Naive thymus-derived CD4-positive, alpha-beta T cell (primary cell): ENCODE results near the gene THNSL1. TPM values are rescaled to one million over a fixed set of nuclear protein-coding genes. Genes with fewer than 3 reads are reported as not detected.

Source experiments
- ATAC-seq: fragments of 150-1000 bp; cut with Tn5 transposase; 2 replicates; pipeline ENCODE4 v1.10.0; 2021; ENCODE audit warnings: mild to moderate bottlenecking, moderate library complexity
- CTCF ChIA-PET: fragments of 350-600 bp; sonication (Branson Sonifier 250); formaldehyde crosslinking; loops from one replicate; lab custom pipeline; 2021; ENCODE audit warnings: antibody characterized with exemption; lab: Charles Lee
- POLR2A ChIA-PET: fragments of 350-600 bp; sonication (Branson Sonifier 250); formaldehyde crosslinking; loops from one replicate; lab custom pipeline; 2021; ENCODE audit warnings: antibody characterized with exemption, inconsistent platforms; lab: Charles Lee
- DNase-seq, 9 donors: peaks; one replicate each; pipeline versions ENCODE4 v3.0.0 to v3.0.0-alpha.2; 2020 to 2022; ENCODE audit warnings: mixed read lengths in 1 of 9
- H3K27ac ChIP-seq: one replicate; pipeline ENCODE4 v1.7.0; 2013; ENCODE audit warnings: mild to moderate bottlenecking, low read depth, low read length, moderate library complexity
- H3K27me3 ChIP-seq, 2 donors: one replicate each; pipeline ENCODE4 v1.7.0; 2013; ENCODE audit warnings: low read length in 2 of 2, mild to moderate bottlenecking in 2 of 2, moderate library complexity in 2 of 2; ENCODE audit not compliant: control insufficient read depth in 2 of 2, insufficient read depth in 2 of 2
- H3K36me3 ChIP-seq, 3 experiments: 1 replicate in 2 of 3; 2 replicates in 1 of 3; pipeline ENCODE4 v1.7.0; 2013; ENCODE audit warnings: low read length in 3 of 3, mild to moderate bottlenecking in 3 of 3, moderate library complexity in 1 of 3; ENCODE audit not compliant: insufficient read depth in 3 of 3, control insufficient read depth in 2 of 3
- H3K4me1 ChIP-seq, 2 donors: one replicate each; pipeline ENCODE4 v1.7.0; 2013; ENCODE audit warnings: low read length in 2 of 2, mild to moderate bottlenecking in 2 of 2, moderate library complexity in 1 of 2; ENCODE audit not compliant: control insufficient read depth in 2 of 2, insufficient read depth in 2 of 2
- H3K4me3 ChIP-seq: 2 replicates; pipeline ENCODE4 v1.7.0; 2013; ENCODE audit warnings: mild to moderate bottlenecking, low read length
- H3K9me3 ChIP-seq, 3 experiments: 1 replicate in 2 of 3; 2 replicates in 1 of 3; pipeline ENCODE4 v1.7.0; 2013; ENCODE audit warnings: low read length in 3 of 3; ENCODE audit not compliant: control insufficient read depth in 2 of 3
- H3K27ac Mint-ChIP-seq, 9 donors: one replicate each; pipeline ENCODE4 v1.8.0; 2020 to 2022; ENCODE audit warnings: mixed read lengths in 9 of 9, mild to moderate bottlenecking in 8 of 9, moderate library complexity in 5 of 9, inconsistent platforms in 2 of 9
- H3K27me3 Mint-ChIP-seq, 5 donors: one replicate each; pipeline ENCODE4 v1.8.0; 2021 to 2022; ENCODE audit warnings: mixed read lengths in 5 of 5, mild to moderate bottlenecking in 1 of 5
- H3K36me3 Mint-ChIP-seq, 5 donors: one replicate each; pipeline ENCODE4 v1.8.0; 2020 to 2022; ENCODE audit warnings: mixed read lengths in 5 of 5, mild to moderate bottlenecking in 3 of 5, inconsistent platforms in 1 of 5
- H3K4me1 Mint-ChIP-seq, 7 donors: one replicate each; pipeline ENCODE4 v1.8.0; 2020 to 2022; ENCODE audit warnings: mixed read lengths in 7 of 7, mild to moderate bottlenecking in 3 of 7, inconsistent platforms in 1 of 7
- H3K4me3 Mint-ChIP-seq, 10 donors: one replicate each; pipeline ENCODE4 v1.8.0; 2020 to 2022; ENCODE audit warnings: mild to moderate bottlenecking in 10 of 10, mixed read lengths in 10 of 10, moderate library complexity in 6 of 10, inconsistent platforms in 2 of 10
- H3K9me3 Mint-ChIP-seq, 11 donors: one replicate each; pipeline ENCODE4 v1.8.0; 2020 to 2022; ENCODE audit warnings: mixed read lengths in 11 of 11, mild to moderate bottlenecking in 4 of 11, inconsistent platforms in 1 of 11, moderate library complexity in 1 of 11
- intact Hi-C, 2 donors: fragments of 100-400 bp; cut with micrococcal nuclease; formaldehyde crosslinking; loops; one replicate each; pipeline ENCODE4 v1.15.1; 2023
- polyA plus RNA-seq, 2 donors: library from polyadenylated mRNA; unstranded; fragments of 300-500 nt; fragmentation: Illumina TruSeq; gene quantifications; one replicate each; pipeline ENCODE4 v1.2.3, GENCODE V29; 2021
- total RNA-seq, 6 experiments: library from RNA in 5 of 6; stranded (reverse) in 5 of 6; gene quantifications; 1 replicate in 5 of 6; 2 replicates in 1 of 6; pipeline ENCODE4 v1.2.3 and lab custom pipeline; 2021 to 2026

Gene THNSL1
- total and polyA plus RNA-seq, 7 experiments from 2014 or later: 1.4 to 13.4 (median 8.0) TPM

GRCh38 chr10:24983130-24983529, 33.3 kb upstream of the THNSL1 start:
- Histone ChIP-seq H3K27ac (no peak overlapping the region), H3K4me1 (peaks cover 0 to 7% of the 10 kb centered on the region in 2 donors), H3K27me3 (no peaks in the 10 kb centered on the region), H3K36me3 (no peaks in the 10 kb centered on the region), H3K4me3 (no peak overlapping the region), H3K9me3 (peaks cover 0 to 6% (median 0%) of the 10 kb centered on the region in 3 experiments)
- Mint-ChIP-seq H3K27ac (no peak overlapping the region), H3K9me3 (peaks cover 0 to 7% (median 0%) of the 10 kb centered on the region in 11 donors), H3K4me3 (no peak overlapping the region), H3K36me3 (no peaks in the 10 kb centered on the region), H3K4me1 (peaks cover 7 to 16% (median 10%) of the 10 kb centered on the region in 7 donors), H3K27me3 (peaks cover 0 to 7% (median 0%) of the 10 kb centered on the region in 5 donors)
- POLR2A ChIA-PET: no interaction called here
- intact Hi-C loops: no loop called here
- CTCF ChIA-PET: interaction anchor here (0.6 kb wide), 2 partner anchors 73 to 789 kb away, joined by 3 to 7 read pairs; no protein-coding TSS in a partner anchor
- no peak for DNase-seq
- ATAC-seq: no peak

GRCh38 chr10:24983946-24984345, 32.5 kb upstream of the THNSL1 start:
- no peaks in the 10 kb centered on the region for H3K36me3 Mint-ChIP-seq
- ChIA-PET CTCF (interaction anchor here (0.7 to 1.5 kb wide), 2 partner anchors 261 to 341 kb away, joined by 3 to 6 read pairs; no protein-coding TSS in a partner anchor), POLR2A (no interaction called here)
- H3K27ac Mint-ChIP-seq: no peak overlapping the region
- H3K4me3 Mint-ChIP-seq: no peak overlapping the region
- H3K4me1 Mint-ChIP-seq: peaks cover 7 to 16% (median 10%) of the 10 kb centered on the region in 7 donors
- DNase-seq: no peak
- H3K27ac ChIP-seq: no peak overlapping the region
- H3K4me1 ChIP-seq: peaks cover 0 to 7% of the 10 kb centered on the region in 2 donors
- peaks cover 0 to 7% (median 0%) of the 10 kb centered on the region in 11 donors for H3K9me3 Mint-ChIP-seq
- no peak for ATAC-seq
- H3K9me3 ChIP-seq: peaks cover 0 to 6% (median 0%) of the 10 kb centered on the region in 3 experiments
- no peak overlapping the region for H3K4me3 ChIP-seq
- H3K27me3 ChIP-seq: no peaks in the 10 kb centered on the region
- H3K27me3 Mint-ChIP-seq: peaks cover 0 to 6% (median 0%) of the 10 kb centered on the region in 5 donors
- intact Hi-C loops: no loop called here
- no peaks in the 10 kb centered on the region for H3K36me3 ChIP-seq

GRCh38 chr10:24984906-24985305, 31.5 kb upstream of the THNSL1 start:
- DNase-seq (no peak), ATAC-seq (no peak)
- Histone ChIP-seq H3K4me1 (peaks cover 0 to 7% of the 10 kb centered on the region in 2 donors), H3K36me3 (no peaks in the 10 kb centered on the region), H3K27ac (no peak overlapping the region), H3K27me3 (no peaks in the 10 kb centered on the region), H3K9me3 (peaks cover 0 to 6% (median 0%) of the 10 kb centered on the region in 3 experiments), H3K4me3 (no peak overlapping the region)
- POLR2A ChIA-PET: no interaction called here
- Mint-ChIP-seq H3K4me3 (no peak overlapping the region), H3K4me1 (peaks cover 7 to 16% (median 10%) of the 10 kb centered on the region in 7 donors), H3K27me3 (peaks cover 0 to 4% (median 0%) of the 10 kb centered on the region in 5 donors), H3K27ac (no peak overlapping the region), H3K36me3 (no peaks in the 10 kb centered on the region), H3K9me3 (peaks cover 0 to 5% (median 0%) of the 10 kb centered on the region in 11 donors)
- CTCF ChIA-PET: interaction anchor here (0.7 to 1.5 kb wide), 2 partner anchors 259 to 342 kb away, joined by 3 to 4 read pairs; no protein-coding TSS in a partner anchor
- intact Hi-C loops: no loop called here

- Mint-ChIP-seq H3K4me3 (no peak overlapping the region), H3K36me3 (no peaks in the 10 kb centered on the region), H3K27me3 (peaks cover 0 to 7% (median 0%) of the 10 kb centered on the region in 5 donors), H3K4me1 (peaks cover 0 to 4% (median 0%) of the 10 kb centered on the region in 7 donors), H3K9me3 (no peaks in the 10 kb centered on the region), H3K27ac (no peak overlapping the region)
- Histone ChIP-seq H3K9me3 (no peaks in the 10 kb centered on the region), H3K36me3 (no peaks in the 10 kb centered on the region), H3K4me1 (no peaks in the 10 kb centered on the region), H3K27ac (no peak overlapping the region), H3K4me3 (no peak overlapping the region), H3K27me3 (no peaks in the 10 kb centered on the region)
- intact Hi-C loops: no loop called here
- ATAC-seq (peak; percentile 31), DNase-seq (no peak)
- CTCF ChIA-PET: interaction anchor here (0.5 to 2.4 kb wide), 5 partner anchors 8 to 791 kb away, joined by 3 to 6 read pairs (median 4); no protein-coding TSS in a partner anchor
- POLR2A ChIA-PET: interaction anchor here (0.6 kb wide), 1 partner anchor 198 kb away, joined by 9 read pairs; no protein-coding TSS in a partner anchor
Measured at GRCh38 chr10:24988831-24989640, 27.4 kb upstream of the THNSL1 start.

- Mint-ChIP-seq H3K36me3 (no peaks in the 10 kb centered on the region), H3K4me3 (no peak overlapping the region), H3K27ac (no peak overlapping the region), H3K27me3 (peaks cover 0 to 10% (median 0%) of the 10 kb centered on the region in 5 donors), H3K4me1 (peaks cover 0 to 4% (median 0%) of the 10 kb centered on the region in 7 donors), H3K9me3 (no peaks in the 10 kb centered on the region)
- no peak overlapping the region for H3K4me3 ChIP-seq
- ChIA-PET POLR2A (interaction anchor here (0.6 kb wide), 1 partner anchor 199 kb away, joined by 9 read pairs; no protein-coding TSS in a partner anchor), CTCF (interaction anchor here (0.6 to 2.4 kb wide), 5 partner anchors 9 to 372 kb away, joined by 3 to 6 read pairs (median 5); no protein-coding TSS in a partner anchor)
- no peak overlapping the region for H3K27ac ChIP-seq
- peak in 1 of 9 donors; percentile 2 for DNase-seq
- H3K9me3 ChIP-seq: no peaks in the 10 kb centered on the region
- no peaks in the 10 kb centered on the region for H3K4me1 ChIP-seq
- intact Hi-C loops: loop anchor here (1.0 kb wide), 1 partner anchor 347 kb away; no protein-coding TSS in a partner anchor
- H3K36me3 ChIP-seq: no peaks in the 10 kb centered on the region
- no peak for ATAC-seq
- H3K27me3 ChIP-seq: no peaks in the 10 kb centered on the region
Measured at GRCh38 chr10:24989867-24990266, 26.5 kb upstream of the THNSL1 start.

- ATAC-seq (no peak), DNase-seq (no peak)
- Histone ChIP-seq H3K9me3 (no peaks in the 10 kb centered on the region), H3K4me1 (no peaks in the 10 kb centered on the region), H3K4me3 (no peak overlapping the region), H3K36me3 (no peaks in the 10 kb centered on the region), H3K27ac (no peak overlapping the region), H3K27me3 (no peaks in the 10 kb centered on the region)
- peaks cover 0 to 4% (median 0%) of the 10 kb centered on the region in 7 donors for H3K4me1 Mint-ChIP-seq
- no peaks in the 10 kb centered on the region for H3K36me3 Mint-ChIP-seq
- H3K27me3 Mint-ChIP-seq: peaks cover 0 to 10% (median 0%) of the 10 kb centered on the region in 5 donors
- H3K27ac Mint-ChIP-seq: no peak overlapping the region
- no peaks in the 10 kb centered on the region for H3K9me3 Mint-ChIP-seq
- ChIA-PET POLR2A (no interaction called here), CTCF (interaction anchor here (1.0 to 1.1 kb wide), 2 partner anchors 39 to 374 kb away, joined by 4 read pairs; no protein-coding TSS in a partner anchor)
- intact Hi-C loops: no loop called here
- H3K4me3 Mint-ChIP-seq: no peak overlapping the region
Measured at GRCh38 chr10:24991298-24991697, 25.1 kb upstream of the THNSL1 start.
